Rectal smooth muscle tissue (tissue), 1 donor: Measurements from ENCODE around the gene TMPRSS11F.

Experiments
- H3K27ac ChIP-seq: one replicate; pipeline ENCODE4 v1.7.0; 2013; ENCODE audit warnings: low read depth, low read length, inconsistent platforms
- H3K27me3 ChIP-seq: one replicate; pipeline ENCODE4 v1.7.0; 2013; ENCODE audit warnings: low read length; ENCODE audit not compliant: control insufficient read depth, insufficient read depth
- H3K36me3 ChIP-seq: one replicate; pipeline ENCODE4 v1.7.0; 2013; ENCODE audit warnings: low read length; ENCODE audit not compliant: control insufficient read depth, insufficient read depth
- H3K4me1 ChIP-seq: one replicate; pipeline ENCODE4 v1.7.0; 2013; ENCODE audit warnings: low read length; ENCODE audit not compliant: control insufficient read depth, insufficient read depth
- H3K4me3 ChIP-seq: one replicate; pipeline ENCODE4 v1.7.0; 2013; ENCODE audit warnings: low read length
- H3K9ac ChIP-seq: one replicate; pipeline ENCODE4 v1.7.0; 2013; ENCODE audit warnings: low read length

The TMPRSS11F gene

GRCh38 chr4:68070302-68070701 lies 59.4 kb downstream of the TMPRSS11F start:
- Histone ChIP-seq H3K4me3 (no peak overlapping the region), H3K9ac (no peak overlapping the region), H3K27me3 (no peaks in the 10 kb centered on the region), H3K4me1 (no peaks in the 10 kb centered on the region), H3K27ac (no peak overlapping the region), H3K36me3 (no peaks in the 10 kb centered on the region)

- no peaks in the 10 kb centered on the region for H3K36me3 ChIP-seq
- H3K27me3 ChIP-seq, result no peaks in the 10 kb centered on the region
- H3K4me1 ChIP-seq, result no peaks in the 10 kb centered on the region
- no peak overlapping the region for H3K4me3 ChIP-seq
- H3K27ac ChIP-seq, result no peak overlapping the region
- no peak overlapping the region for H3K9ac ChIP-seq
These were observed 67.2 kb downstream of the TMPRSS11F start for GRCh38 chr4:68062501-68062900.

GRCh38 chr4:68038272-68038671 lies 91.4 kb downstream of the TMPRSS11F start:
- H3K27me3 ChIP-seq, result no peaks in the 10 kb centered on the region

GRCh38 chr4:68021185-68021584 lies 108.5 kb downstream of the TMPRSS11F start:
- Histone ChIP-seq H3K4me1 (no peaks in the 10 kb centered on the region), H3K4me3 (no peak overlapping the region), H3K36me3 (no peaks in the 10 kb centered on the region), H3K27me3 (no peaks in the 10 kb centered on the region), H3K9ac (no peak overlapping the region), H3K27ac (no peak overlapping the region)

More at GRCh38 chr4:68038272-68038671, 91.4 kb downstream of the TMPRSS11F start:
- no peak overlapping the region for H3K4me3 ChIP-seq
- no peaks in the 10 kb centered on the region for H3K4me1 ChIP-seq
- H3K27ac ChIP-seq, result no peak overlapping the region
- H3K9ac ChIP-seq, result no peak overlapping the region
- H3K36me3 ChIP-seq, result no peaks in the 10 kb centered on the region

- H3K27ac ChIP-seq, result no peak overlapping the region
- H3K27me3 ChIP-seq, result no peaks in the 10 kb centered on the region
- H3K4me1 ChIP-seq, result no peaks in the 10 kb centered on the region
- no peaks in the 10 kb centered on the region for H3K36me3 ChIP-seq
- H3K4me3 ChIP-seq, result no peak overlapping the region
- H3K9ac ChIP-seq, result no peak overlapping the region
These were observed 118.0 kb downstream of the TMPRSS11F start for GRCh38 chr4:68011684-68012083.
